ENCODE results near the gene EXOC6B. TPM values are rescaled to one million over a fixed set of nuclear protein-coding genes. Genes with fewer than 3 reads are reported as not detected.
"Not testable (repeated sequence)": the region's sequence is repeated elsewhere in the genome, so short reads cannot be mapped to it uniquely, and the experiment has no call there.

EXOC6B gene
- total and polyA plus RNA-seq, 9 of the 15 experiments (the other 6 are each of a cell fraction or from before 2014, with no cell fraction given): 0.28 to 4.2 (median 2.0) TPM

DNA sequence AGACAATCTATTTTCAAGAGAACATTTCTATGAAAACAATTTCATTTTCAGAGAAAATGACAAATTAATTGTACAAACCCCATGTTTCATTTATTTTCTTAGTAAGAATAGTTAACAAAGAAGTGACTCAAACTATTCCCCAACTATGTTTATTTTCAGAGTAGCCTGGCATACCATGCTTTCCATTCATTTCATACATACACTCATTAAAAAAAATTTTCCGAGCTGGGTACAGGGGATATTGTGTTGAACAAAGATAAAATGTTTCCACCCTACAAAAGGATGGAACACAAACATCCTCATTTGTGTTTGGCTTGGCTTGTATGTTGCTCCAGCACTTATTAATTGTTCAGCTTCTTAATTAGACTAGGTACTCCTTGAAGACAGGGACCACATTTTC lies 331.4 kb downstream of the EXOC6B start (continued):
- TF ChIP-seq CBFA2T2 (conservative IDR thresholded peaks at IDR 0.05) (no peak), MTF1 (CRISPR knock-in tag; IDR thresholded peaks at IDR 0.05; ENCODE audit: borderline replicate concordance) (no peak), PML (IDR thresholded peaks at IDR 0.05; ENCODE audit: low read length) (no peak), SMARCC2 (IDR thresholded peaks at IDR 0.05; ENCODE audit: low read depth) (no peak), ZNF766 (CRISPR knock-in tag; conservative IDR thresholded peaks at IDR 0.05) (no peak), GATAD2B (IDR thresholded peaks at IDR 0.05; ENCODE audit: borderline replicate concordance) (no peak), ZNF280B (CRISPR knock-in tag; IDR thresholded peaks at IDR 0.05) (no peak), ATF3 (IDR thresholded peaks at IDR 0.05) (no peak), ATF3 (CRISPR knock-in tag; conservative IDR thresholded peaks at IDR 0.05) (no peak)

GRCh38 chr2:72484622-72485021 lies 341.2 kb downstream of the EXOC6B start:
- H3K27ac ChIP-seq (ENCODE audit: extremely low read depth, low read depth, low read length); DNase-seq (ENCODE audit: extremely low read depth in 1 of 4, low spot score in 3 of 4); H3K27me3 ChIP-seq (ENCODE audit: control insufficient read depth in 2 of 2, insufficient read depth in 2 of 2, low read length in 2 of 2); FAIRE-seq; H3K4me1 ChIP-seq (replicated peaks in 1 of 2; ENCODE audit: control insufficient read depth in 2 of 2, insufficient read depth in 2 of 2, low read length in 2 of 2); H3K79me2 ChIP-seq (ENCODE audit: control insufficient read depth, insufficient read depth, low read length); H3K9ac ChIP-seq (ENCODE audit: insufficient read depth in 1 of 2, low read depth in 2 of 2, low read length in 2 of 2); CTCF ChIA-PET (ENCODE audit: low intra/inter-chr PET ratio); BruUV-seq (replicated peaks); ATAC-seq; H2AFZ ChIP-seq (ENCODE audit: low read depth, low read length); in situ Hi-C loops (cut with MboI); H3K4me3 ChIP-seq; H3K9me1 ChIP-seq (ENCODE audit: control insufficient read depth, insufficient read depth, low read length); H3K9me3 ChIP-seq (replicated peaks; ENCODE audit: control insufficient read depth, insufficient read depth, low read depth, low read length); H3K36me3 ChIP-seq (ENCODE audit: control insufficient read depth, insufficient read depth, low read length); H3K4me2 ChIP-seq (ENCODE audit: insufficient read depth, low read length); H4K20me1 ChIP-seq (replicated peaks; ENCODE audit: control insufficient read depth, insufficient read depth, low read length); intact Hi-C loops (cut with micrococcal nuclease); POLR2A ChIA-PET: not testable (repeated sequence)
- 0% methylated on average over 1 of the region's 1 CpG for WGBS (ENCODE audit: insufficient coverage, low coverage, missing lambda C conversion rate)
- TF ChIP-seq ZNF146 (CRISPR knock-in tag; IDR thresholded peaks at IDR 0.05; ENCODE audit: unreplicated experiment): peak; percentile 52

Measured in K562 (cell line).